Measurements from ENCODE around the gene OPA1. TPM values are rescaled to one million over a fixed set of nuclear protein-coding genes. Genes with fewer than 3 reads are reported as not detected.

The OPA1 gene
- total and polyA plus RNA-seq, 2 of the 4 experiments (the other 2 are of a cell fraction), result 17.8 to 73.7 TPM

DNA sequence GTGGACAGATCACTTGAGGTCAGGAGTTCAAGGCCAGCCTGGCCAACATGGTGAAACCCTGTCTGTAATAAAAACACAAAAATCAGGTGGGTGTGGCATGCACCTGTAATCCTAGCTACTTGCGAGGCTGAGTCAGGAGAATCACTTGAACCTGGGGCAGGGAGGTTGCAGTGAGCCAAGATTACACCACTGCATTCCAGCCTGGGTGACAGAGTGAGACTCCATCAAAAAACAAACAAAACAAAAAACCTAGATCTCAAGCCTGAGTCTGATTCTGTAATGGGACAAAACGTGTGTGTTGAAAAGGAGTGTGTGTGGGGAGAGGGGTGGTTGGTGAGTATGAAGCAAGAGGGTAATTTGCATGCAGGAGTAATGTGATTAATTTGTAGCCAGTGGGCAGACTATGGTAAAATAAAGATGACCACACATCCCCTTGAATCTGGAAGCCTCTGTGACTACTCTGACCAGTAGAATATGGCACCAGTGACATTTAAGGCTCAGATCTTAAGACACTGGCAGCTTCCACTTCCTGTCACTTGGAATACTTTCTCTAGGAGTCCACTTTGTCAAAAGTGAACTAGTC is 18.4 kb upstream of the OPA1 start:
- Histone ChIP-seq H4K91ac (ENCODE audit: insufficient read depth, low read depth, low read length) (no peak overlapping the region), H3K9me1 (ENCODE audit: insufficient read depth, low read length) (no peaks in the 10 kb centered on the region), H2AK9ac (replicated peaks; ENCODE audit: low read depth, low read length, poor library complexity) (no peak overlapping the region), H3K4ac (ENCODE audit: low read depth, low read length) (no peak overlapping the region), H2BK5ac (ENCODE audit: low read depth, low read length, poor library complexity, severe bottlenecking) (no peak overlapping the region), H3K9ac (ENCODE audit: low read depth, low read length) (no peak overlapping the region), H2BK20ac (ENCODE audit: low read depth, low read length) (no peak overlapping the region), H3K36me3 (ENCODE audit: control insufficient read depth, insufficient read depth, low read length) (no peaks in the 10 kb centered on the region), H2AK5ac (ENCODE audit: low read depth, low read length) (no peak overlapping the region), H2BK15ac (ENCODE audit: low read depth, low read length) (no peak overlapping the region), H3K4me3 (ENCODE audit: insufficient read depth, low read depth, low read length) (no peak overlapping the region), H3K56ac (ENCODE audit: extremely low read depth, insufficient read depth, low read length) (no peak overlapping the region), H3K4me2 (ENCODE audit: low read depth, low read length) (no peak overlapping the region), H3K14ac (replicated peaks; ENCODE audit: low read depth, low read length) (no peak overlapping the region), H3K9me3 (ENCODE audit: control insufficient read depth, insufficient read depth, low read length) (no peaks in the 10 kb centered on the region), H2BK120ac (ENCODE audit: low read depth, low read length) (no peak overlapping the region), H4K8ac (ENCODE audit: low read depth in 2 of 2, low read length in 2 of 2) (no peak overlapping the region), H3K4me1 (ENCODE audit: control insufficient read depth, insufficient read depth, low read length) (no peaks in the 10 kb centered on the region), H3K23ac (ENCODE audit: low read depth, low read length) (no peak overlapping the region), H3K18ac (ENCODE audit: low read depth, low read length) (no peak overlapping the region), H4K20me1 (ENCODE audit: insufficient read depth, low read length) (no peaks in the 10 kb centered on the region), H4K5ac (ENCODE audit: low read depth, low read length) (no peak overlapping the region), H3K27ac (ENCODE audit: insufficient read depth, low read length) (no peak overlapping the region), H3K79me1 (ENCODE audit: low read depth in 1 of 2, low read length in 2 of 2) (no peaks in the 10 kb centered on the region), H3K27me3 (ENCODE audit: control insufficient read depth, insufficient read depth, low read length) (no peaks in the 10 kb centered on the region; the same call in 1 of the 2 replicates), H2AFZ (replicated peaks; ENCODE audit: low read length, poor library complexity) (no peak overlapping the region)
- BruUV-seq (replicated peaks), result no TSS peak
- no peak for DNase-seq
- in situ Hi-C loops (cut with MboI; ENCODE audit: low sequenced_read_pairs), result loop anchor here (5.0 to 10.0 kb wide), 3 partner anchors 762 to 1110 kb away; no protein-coding TSS in a partner anchor
- intact Hi-C loops (cut with micrococcal nuclease), result loop anchor here (5.0 kb wide), 2 partner anchors 532 to 657 kb away; partner anchors contain the start of gene MB21D2
- dilution Hi-C loops (cut with HindIII; ENCODE audit: low sequenced_read_pairs, unreplicated experiment), result no loop called here
- 100% methylated on average over 1 of the region's 2 CpGs; no CpG with 5 or more reads in 1 of the 2 experiments for WGBS, 2 experiments (ENCODE audit: extremely low coverage in 2 of 2, insufficient read length in 1 of 2)
- CTCF ChIA-PET, result no interaction called here
- no peak for ATAC-seq (ENCODE audit: low read depth)
- POLR2A ChIA-PET (ENCODE audit: unreplicated experiment), result no interaction called here
- no peak for TF ChIP-seq BHLHE40 (IDR thresholded peaks at IDR 0.05; ENCODE audit: low read depth, low read length)
- no peak for TF ChIP-seq MXI1 (IDR thresholded peaks at IDR 0.05; ENCODE audit: borderline replicate concordance, low read depth, low read length)
- no peak for TF ChIP-seq SMC3 (IDR thresholded peaks at IDR 0.05; ENCODE audit: low read depth, low read length)
- no peak for TF ChIP-seq CHD1 (IDR thresholded peaks at IDR 0.05; ENCODE audit: low read depth, low read length)
- TF ChIP-seq, protein P1, sequence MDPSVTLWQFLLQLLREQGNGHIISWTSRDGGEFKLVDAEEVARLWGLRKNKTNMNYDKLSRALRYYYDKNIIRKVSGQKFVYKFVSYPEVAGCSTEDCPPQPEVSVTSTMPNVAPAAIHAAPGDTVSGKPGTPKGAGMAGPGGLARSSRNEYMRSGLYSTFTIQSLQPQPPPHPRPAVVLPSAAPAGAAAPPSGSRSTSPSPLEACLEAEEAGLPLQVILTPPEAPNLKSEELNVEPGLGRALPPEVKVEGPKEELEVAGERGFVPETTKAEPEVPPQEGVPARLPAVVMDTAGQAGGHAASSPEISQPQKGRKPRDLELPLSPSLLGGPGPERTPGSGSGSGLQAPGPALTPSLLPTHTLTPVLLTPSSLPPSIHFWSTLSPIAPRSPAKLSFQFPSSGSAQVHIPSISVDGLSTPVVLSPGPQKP (IDR thresholded peaks at IDR 0.05; ENCODE audit: borderline replicate concordance, low read depth, low read length), result no peak
- TF ChIP-seq CEBPB (IDR thresholded peaks at IDR 0.05; ENCODE audit: low read depth, low read length), result no peak
- no peak for TF ChIP-seq USF2 (IDR thresholded peaks at IDR 0.05; ENCODE audit: low read depth, low read length)
- no peak for TF ChIP-seq POLR2A (IDR thresholded peaks at IDR 0.05; ENCODE audit: low read depth, low read length)
- no peak for TF ChIP-seq NFE2L2 (IDR thresholded peaks at IDR 0.05; ENCODE audit: low read depth, low read length)
